NCI-H2196 treated with DMSO at 0.1 percent for 48 hours (cell line): Measurements from ENCODE around the gene BASP1.

Source experiments
- DNase-seq: peaks from one replicate; lab custom pipeline; 2025; ENCODE audit not compliant: unreplicated experiment; lab: John Stamatoyannopoulos, UW

Gene BASP1

GRCh38 chr5:17217493-17218352 lies at the start of gene BASP1:
Gene BASP1, plus strand, starts transcription at chr5:17217631. Its CDS starts 57,586 bp downstream, at chr5:17275217.
- DNase-seq, result no peak

GRCh38 chr5:17169507-17169906 lies 47.9 kb upstream of the BASP1 start:
- no peak for DNase-seq

GRCh38 chr5:17172791-17173190 lies 44.6 kb upstream of the BASP1 start:
- no peak for DNase-seq

- DNase-seq, result no peak
Measured at GRCh38 chr5:17174965-17175364, 42.5 kb upstream of the BASP1 start.

GRCh38 chr5:17177501-17178372 lies 39.7 kb upstream of the BASP1 start:
- no peak for DNase-seq

GRCh38 chr5:17178373-17178675 lies 39.1 kb upstream of the BASP1 start:
- DNase-seq, result no peak

- DNase-seq, result no peak
Measured at GRCh38 chr5:17180330-17180843, 37.0 kb upstream of the BASP1 start.

- DNase-seq, result no peak
Measured at GRCh38 chr5:17180864-17181723, 36.3 kb upstream of the BASP1 start.

- DNase-seq, result no peak
Measured at GRCh38 chr5:17182494-17182893, 34.9 kb upstream of the BASP1 start.

- DNase-seq, result no peak
Measured at GRCh38 chr5:17182981-17183380, 34.5 kb upstream of the BASP1 start.

GRCh38 chr5:17183831-17184230 lies 33.6 kb upstream of the BASP1 start:
- DNase-seq, result no peak

- no peak for DNase-seq
Measured at GRCh38 chr5:17184588-17184987, 32.8 kb upstream of the BASP1 start.

- no peak for DNase-seq
Measured at GRCh38 chr5:17185349-17185748, 32.1 kb upstream of the BASP1 start.

GRCh38 chr5:17185773-17186172 lies 31.7 kb upstream of the BASP1 start:
- DNase-seq, result no peak

- DNase-seq, result no peak
Measured at GRCh38 chr5:17186256-17186655, 31.2 kb upstream of the BASP1 start.

- no peak for DNase-seq
Measured at GRCh38 chr5:17187011-17187785, 30.2 kb upstream of the BASP1 start.

- DNase-seq, result no peak
Measured at GRCh38 chr5:17187786-17188170, 29.7 kb upstream of the BASP1 start.

- no peak for DNase-seq
Measured at GRCh38 chr5:17189381-17190036, 27.9 kb upstream of the BASP1 start.

- DNase-seq, result peak; percentile 3
Measured at GRCh38 chr5:17190242-17190778, 27.1 kb upstream of the BASP1 start.
